Coronary artery (tissue), 2 donors: Measurements from ENCODE around the gene FRMD5.

Source experiments
- DNase-seq: peaks from one replicate; pipeline ENCODE4 v3.0.0-alpha.2; 2017; ENCODE audit warnings: low spot score
- H3K27ac ChIP-seq, 2 donors: fragments of 200-600 bp; sonication (generic); one replicate each; pipeline ENCODE4 v1.5.1; 2016 to 2019
- H3K4me3 ChIP-seq: fragments of 200-600 bp; sonication (generic); 2 replicates; pipeline ENCODE4 v1.5.1; 2016; ENCODE audit warnings: mild to moderate bottlenecking, moderate library complexity
- CTCF ChIP-seq: fragments of 200-600 bp; sonication (generic); IDR thresholded peaks from one replicate; pipeline ENCODE4 v1.5.1; 2019; ENCODE audit warnings: antibody characterized with exemption

FRMD5 gene

GRCh38 chr15:43918717-43919116, 276.4 kb downstream of the FRMD5 start:
- no peak for DNase-seq
- no peak overlapping the region for H3K4me3 ChIP-seq
- H3K27ac ChIP-seq, result no peak overlapping the region
- TF ChIP-seq CTCF, result no peak

GRCh38 chr15:43916326-43916660, 278.8 kb downstream of the FRMD5 start:
- no peak for DNase-seq
- TF ChIP-seq CTCF, result no peak
- H3K27ac ChIP-seq, result no peak overlapping the region
- no peak overlapping the region for H3K4me3 ChIP-seq

- DNase-seq, result no peak
- Histone ChIP-seq H3K4me3 (no peak overlapping the region), H3K27ac (no peak overlapping the region)
- no peak for TF ChIP-seq CTCF
These were observed 279.3 kb downstream of the FRMD5 start for GRCh38 chr15:43915631-43916325.

GRCh38 chr15:43913941-43914340, 281.1 kb downstream of the FRMD5 start:
- Histone ChIP-seq H3K27ac (peak overlapping the region; percentile 0 to 57), H3K4me3 (no peak overlapping the region)
- no peak for DNase-seq
- TF ChIP-seq CTCF, result no peak

- DNase-seq, result no peak
- H3K27ac ChIP-seq, result peak overlapping the region; percentile 0 to 57
- H3K4me3 ChIP-seq, result no peak overlapping the region
- TF ChIP-seq CTCF, result no peak
These were observed 281.9 kb downstream of the FRMD5 start for GRCh38 chr15:43913026-43913780.

GRCh38 chr15:43912208-43912607, 282.9 kb downstream of the FRMD5 start:
- Histone ChIP-seq H3K27ac (no peak overlapping the region), H3K4me3 (no peak overlapping the region)
- no peak for DNase-seq
- no peak for TF ChIP-seq CTCF

- TF ChIP-seq CTCF, result no peak
- Histone ChIP-seq H3K4me3 (no peak overlapping the region), H3K27ac (no peak overlapping the region)
- DNase-seq, result no peak
These were observed 283.8 kb downstream of the FRMD5 start for GRCh38 chr15:43911235-43911781.
